ENCODE data around the gene CERS2. TPM values are rescaled to one million over a fixed set of nuclear protein-coding genes. Genes with fewer than 3 reads are reported as not detected.
A peak's percentile ranks its signal among the peaks of the same experiment; 100 is the strongest.
"Not testable (repeated sequence)": the region's sequence is repeated elsewhere in the genome, so short reads cannot be mapped to it uniquely, and the experiment has no call there.

The CERS2 gene
- total RNA-seq, 1 donor from 2014 or later, result 138 TPM

GRCh38 chr1:150944856-150945255 is 29.8 kb downstream of the CERS2 start:
- no peaks in the 10 kb centered on the region for H3K27me3 ChIP-seq (ENCODE audit: control insufficient read depth, insufficient read depth, low read length)
- no peak for TF ChIP-seq CTCF (IDR thresholded peaks at IDR 0.05; ENCODE audit: insufficient read depth, low read length, poor library complexity, severe bottlenecking)
- H3K4me3 ChIP-seq (ENCODE audit: low read depth, low read length), result no peak overlapping the region
- DNase-seq (ENCODE audit: low read depth), result no peak
- peaks cover 2% of the 10 kb centered on the region for H3K36me3 ChIP-seq (ENCODE audit: control insufficient read depth, insufficient read depth, low read length)

- DNase-seq (ENCODE audit: low read depth), result no peak
- no peak for TF ChIP-seq CTCF (IDR thresholded peaks at IDR 0.05; ENCODE audit: insufficient read depth, low read length, poor library complexity, severe bottlenecking)
- Histone ChIP-seq H3K4me3 (ENCODE audit: low read depth, low read length) (no peak overlapping the region), H3K36me3 (ENCODE audit: control insufficient read depth, insufficient read depth, low read length) (no peaks in the 10 kb centered on the region), H3K27me3 (ENCODE audit: control insufficient read depth, insufficient read depth, low read length) (no peaks in the 10 kb centered on the region)
Observed at GRCh38 chr1:150931773-150932172, 42.9 kb downstream of the CERS2 start.

GRCh38 chr1:150928775-150929174 is 45.9 kb downstream of the CERS2 start:
- not testable (repeated sequence) for H3K4me3 ChIP-seq (ENCODE audit: low read depth, low read length); DNase-seq (ENCODE audit: low read depth); H3K27me3 ChIP-seq (ENCODE audit: control insufficient read depth, insufficient read depth, low read length); H3K36me3 ChIP-seq (ENCODE audit: control insufficient read depth, insufficient read depth, low read length)

GRCh38 chr1:150928286-150928685 is 46.3 kb downstream of the CERS2 start:
- no peak for TF ChIP-seq CTCF (IDR thresholded peaks at IDR 0.05; ENCODE audit: insufficient read depth, low read length, poor library complexity, severe bottlenecking)
- no peak overlapping the region for H3K4me3 ChIP-seq (ENCODE audit: low read depth, low read length)
- no peaks in the 10 kb centered on the region for H3K27me3 ChIP-seq (ENCODE audit: control insufficient read depth, insufficient read depth, low read length)
- DNase-seq (ENCODE audit: low read depth), result no peak
- no peaks in the 10 kb centered on the region for H3K36me3 ChIP-seq (ENCODE audit: control insufficient read depth, insufficient read depth, low read length)

- TF ChIP-seq CTCF (IDR thresholded peaks at IDR 0.05; ENCODE audit: insufficient read depth, low read length, poor library complexity, severe bottlenecking), result no peak
- no peaks in the 10 kb centered on the region for H3K36me3 ChIP-seq (ENCODE audit: control insufficient read depth, insufficient read depth, low read length)
Observed at GRCh38 chr1:150927624-150928023, 47.0 kb downstream of the CERS2 start.

GRCh38 chr1:150926097-150926741 is 48.4 kb downstream of the CERS2 start, which contains the start of gene SETDB1:
TSS of gene SETDB1 (plus strand) at chr1:150926363. CDS start at chr1:150927715, 1,352 bp downstream.
- H3K36me3 ChIP-seq (ENCODE audit: control insufficient read depth, insufficient read depth, low read length), result no peaks in the 10 kb centered on the region
- no peaks in the 10 kb centered on the region for H3K27me3 ChIP-seq (ENCODE audit: control insufficient read depth, insufficient read depth, low read length)
- no peak for TF ChIP-seq CTCF (IDR thresholded peaks at IDR 0.05; ENCODE audit: insufficient read depth, low read length, poor library complexity, severe bottlenecking)
- peak within 1 kb of the TSS; percentile 84 for H3K4me3 ChIP-seq (ENCODE audit: low read depth, low read length)
- peak; percentile 86 for DNase-seq (ENCODE audit: low read depth)

More at GRCh38 chr1:150927624-150928023, 47.0 kb downstream of the CERS2 start:
- Histone ChIP-seq H3K27me3 (ENCODE audit: control insufficient read depth, insufficient read depth, low read length) (no peaks in the 10 kb centered on the region), H3K4me3 (ENCODE audit: low read depth, low read length) (no peak overlapping the region)
- no peak for DNase-seq (ENCODE audit: low read depth)
